KG1 (cell line): Measurements from ENCODE around the gene PCTP.

ENCODE experiments used
- DNase-seq: peaks from one replicate; lab custom pipeline; 2025; lab: John Stamatoyannopoulos, UW

PCTP gene

DNA sequence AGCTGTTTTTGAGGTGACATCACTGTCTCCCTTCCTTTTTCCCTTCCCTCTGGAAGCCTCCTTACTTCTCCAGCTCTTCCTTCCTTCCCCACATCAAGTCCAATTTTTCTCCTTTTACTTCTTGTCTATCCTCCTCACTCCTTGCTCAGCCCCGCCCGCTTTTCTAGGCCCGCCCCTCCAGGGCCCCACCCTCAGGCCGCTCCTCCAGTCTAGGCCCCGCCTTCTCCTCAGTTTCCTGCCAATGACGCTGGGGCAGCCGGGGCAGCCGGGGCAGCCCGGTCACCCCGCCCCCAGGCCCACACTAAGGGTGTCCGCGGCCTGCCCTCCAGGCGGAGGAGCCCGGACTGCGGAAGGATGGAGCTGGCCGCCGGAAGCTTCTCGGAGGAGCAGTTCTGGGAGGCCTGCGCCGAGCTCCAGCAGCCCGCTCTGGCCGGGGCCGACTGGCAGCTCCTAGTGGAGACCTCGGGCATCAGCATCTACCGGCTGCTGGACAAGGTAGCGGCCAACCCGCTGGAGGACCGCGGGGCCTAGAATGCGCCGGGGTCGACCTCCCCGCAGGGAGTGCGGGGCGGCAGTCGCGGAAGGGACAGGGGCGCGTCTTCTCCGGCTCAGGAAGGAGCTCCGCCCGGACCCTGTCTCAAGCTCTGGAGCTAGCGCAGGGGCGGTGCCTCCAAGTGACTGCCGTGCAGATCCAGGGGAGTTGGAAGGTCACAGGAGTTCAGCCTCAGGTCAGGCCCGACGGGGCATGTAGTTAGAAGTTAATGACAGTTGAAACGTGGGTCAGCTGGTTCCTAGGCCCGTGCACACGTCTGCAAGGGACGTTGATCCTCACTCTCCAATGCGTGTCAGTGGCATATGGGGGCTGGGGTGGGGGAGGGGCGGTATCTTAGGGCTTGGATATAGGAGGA lies at the start of gene PCTP:
TSS of gene PCTP (plus strand) at position 302 of the 908 bp plus-strand sequence. CDS start at position 355, 53 bp downstream.
- peak; percentile 77 for DNase-seq

DNA sequence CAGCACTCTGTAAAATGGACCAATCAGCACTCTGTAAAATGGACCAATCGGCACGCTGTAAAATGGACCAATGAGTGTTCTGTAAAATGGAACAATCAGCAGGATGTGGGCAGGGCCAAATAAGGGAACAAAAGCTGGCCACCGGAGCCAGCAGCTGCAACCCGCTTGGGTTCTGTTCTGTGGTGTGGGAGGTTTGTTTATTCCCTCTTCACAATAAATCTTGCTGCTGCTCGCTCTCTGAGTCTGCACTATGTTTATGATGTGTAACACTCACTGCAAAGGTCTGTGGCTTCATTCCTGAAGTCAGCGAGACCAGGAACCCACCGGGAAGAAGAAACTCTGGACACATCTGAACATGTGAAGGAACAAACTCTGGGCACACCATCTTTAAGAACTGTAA lies 48.7 kb upstream of the PCTP start:
- no peak for DNase-seq

DNA sequence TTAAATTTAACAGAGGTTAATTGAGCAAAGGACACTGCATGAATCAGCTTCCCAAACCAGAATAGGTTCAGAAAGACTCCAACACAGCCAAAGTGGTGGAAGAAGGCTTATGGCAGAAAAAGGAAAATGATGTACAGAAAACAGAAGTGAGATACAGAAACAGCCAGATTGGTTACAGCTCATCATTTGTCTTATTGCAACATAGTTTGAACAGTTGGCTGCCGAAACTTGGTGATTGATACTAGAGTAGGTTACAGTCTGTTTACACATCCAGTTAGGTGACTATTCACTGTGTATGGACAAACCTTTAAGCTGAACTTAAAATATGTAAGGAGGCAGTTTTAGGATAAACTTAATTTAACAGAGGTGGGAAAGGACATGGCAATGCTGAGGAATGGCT lies 46.5 kb upstream of the PCTP start:
- DNase-seq = no peak

DNA sequence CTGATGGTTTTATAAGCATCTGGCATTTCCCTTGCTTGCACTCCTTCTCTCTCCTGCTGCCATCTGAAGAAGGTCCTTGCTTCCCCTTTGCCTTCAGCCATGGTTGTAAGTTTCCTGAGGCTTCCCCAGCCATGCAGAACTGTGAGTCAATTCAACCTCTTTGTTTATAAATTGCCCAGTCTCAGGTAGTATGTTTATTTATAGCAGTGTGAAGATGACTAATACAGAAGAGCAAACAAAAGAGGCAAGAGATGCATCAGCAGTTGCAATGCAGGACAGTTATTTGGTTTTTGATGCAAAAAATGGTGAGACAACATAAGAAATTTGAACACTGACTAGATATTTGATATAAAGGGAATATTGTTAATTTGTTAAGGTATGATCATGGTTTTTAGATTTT lies 45.0 kb upstream of the PCTP start:
- DNase-seq = no peak

DNA sequence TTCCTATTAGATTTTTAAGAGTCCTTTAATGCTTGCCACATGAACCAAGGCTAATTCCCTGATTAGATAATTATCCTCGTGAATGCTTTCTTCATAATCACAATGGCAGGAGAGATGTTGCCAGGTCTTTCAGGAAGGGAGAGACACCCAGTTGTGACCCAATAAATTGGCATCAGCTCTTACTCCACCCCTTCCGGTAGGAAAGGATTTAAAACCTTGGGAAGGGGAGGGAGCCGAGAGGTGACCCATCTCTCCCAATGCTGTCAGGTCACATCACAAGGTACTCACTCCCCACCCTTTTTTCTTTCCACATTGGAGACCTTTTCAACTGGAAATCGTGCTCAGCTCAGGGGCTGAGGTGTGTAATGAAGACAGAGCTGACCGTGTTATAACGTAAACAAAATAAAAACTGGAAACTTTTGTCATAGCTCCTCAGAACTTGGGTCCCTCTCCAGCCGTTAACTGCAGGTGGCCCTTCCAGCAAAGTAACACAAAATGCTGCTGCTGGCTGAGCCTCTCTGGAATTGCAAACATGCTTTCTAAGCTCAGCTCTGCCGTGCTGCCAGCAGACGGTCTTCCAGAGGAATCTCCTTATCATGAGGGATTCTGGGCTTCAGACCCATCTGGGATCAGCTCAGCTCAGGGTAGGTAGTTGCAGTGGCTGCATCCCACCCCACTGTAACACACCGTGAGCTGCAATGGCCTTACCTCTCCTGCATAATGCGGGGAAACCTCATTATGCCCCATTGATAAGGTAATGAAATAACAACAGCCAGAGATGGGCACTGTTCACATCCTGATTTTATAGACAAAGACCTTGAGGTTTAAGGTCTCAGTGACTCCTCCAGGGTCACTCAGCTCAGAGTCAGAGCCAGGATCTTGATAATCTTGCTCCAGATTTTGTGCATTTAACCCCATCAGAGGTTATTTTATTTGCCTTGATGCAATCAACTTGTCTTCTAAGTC lies 43.8 kb upstream of the PCTP start:
- DNase-seq = no peak

DNA sequence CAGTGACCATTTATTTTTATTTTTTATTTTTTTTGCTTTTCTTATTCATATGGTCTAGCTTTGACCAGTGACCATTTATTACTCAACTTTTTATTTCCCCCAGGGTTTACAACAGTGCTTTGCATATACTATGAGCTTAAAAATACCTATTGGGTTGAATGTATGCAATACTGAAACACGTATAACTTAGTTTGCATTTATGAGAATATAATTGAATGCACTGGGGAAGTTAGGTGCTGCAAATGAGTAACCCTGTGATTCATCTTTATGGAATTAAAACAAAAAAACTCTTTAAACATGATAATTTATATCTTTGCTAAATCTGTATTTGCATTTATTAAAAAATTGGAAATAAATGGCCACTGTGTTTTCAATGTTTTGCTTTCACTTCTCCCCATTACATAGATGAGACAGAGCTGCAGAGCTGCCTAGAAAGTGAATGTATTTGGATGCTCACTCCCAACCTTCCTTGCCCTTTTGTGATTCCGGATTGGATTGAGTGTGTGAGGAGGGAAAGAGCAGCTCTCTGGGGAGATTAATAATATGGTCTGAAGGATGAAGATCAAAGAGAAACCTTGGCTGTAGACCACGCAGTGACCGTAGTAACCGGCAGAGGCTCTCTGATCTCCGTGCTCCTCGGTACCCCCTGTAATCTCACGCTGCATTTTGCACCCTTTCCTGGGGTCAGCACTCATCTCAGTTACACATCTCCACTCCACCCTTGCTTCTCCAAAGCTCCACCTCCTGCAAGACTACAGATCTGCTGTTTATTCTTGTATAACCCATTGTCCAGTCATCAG lies 42.5 kb upstream of the PCTP start:
- no peak for DNase-seq

DNA sequence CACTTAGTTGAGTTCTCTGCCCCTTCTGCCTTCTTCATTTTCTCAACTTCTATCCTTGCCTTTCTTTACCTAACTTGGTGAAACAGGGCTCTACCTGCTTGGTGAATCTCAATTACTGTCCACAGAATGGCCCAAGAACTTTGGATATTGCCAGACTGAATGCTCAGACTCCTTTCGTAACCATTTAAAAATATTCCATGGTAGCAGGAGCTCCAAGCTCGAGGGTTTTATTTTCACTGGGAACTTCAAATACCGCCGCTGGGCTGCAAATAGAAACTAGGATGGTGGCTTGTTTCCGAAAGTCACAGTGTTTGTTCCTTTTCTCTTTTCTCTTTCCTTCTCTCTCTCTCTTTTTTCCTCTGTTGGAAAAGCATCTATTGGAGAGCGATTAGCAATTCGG lies 41.4 kb upstream of the PCTP start:
- DNase-seq = no peak

DNA sequence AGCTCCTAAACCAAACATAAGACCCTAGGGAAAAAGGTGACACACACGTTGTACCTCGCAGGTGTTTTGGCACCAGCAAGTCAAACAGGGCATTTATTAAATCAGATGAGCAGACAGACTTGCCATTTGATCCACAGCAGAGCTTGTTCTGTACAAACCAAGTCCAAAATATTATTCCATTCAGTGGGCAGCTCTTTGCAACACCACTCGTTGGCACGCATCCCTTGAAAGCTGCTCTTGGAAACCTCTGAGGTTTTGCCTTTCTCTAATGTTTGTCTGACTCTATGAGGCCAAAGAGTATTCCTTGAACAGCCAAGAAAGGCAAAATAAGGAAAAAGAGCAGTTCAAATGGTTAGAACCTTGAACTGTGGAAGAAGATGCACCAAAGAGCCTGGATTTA lies 40.9 kb upstream of the PCTP start:
- DNase-seq = no peak

DNA sequence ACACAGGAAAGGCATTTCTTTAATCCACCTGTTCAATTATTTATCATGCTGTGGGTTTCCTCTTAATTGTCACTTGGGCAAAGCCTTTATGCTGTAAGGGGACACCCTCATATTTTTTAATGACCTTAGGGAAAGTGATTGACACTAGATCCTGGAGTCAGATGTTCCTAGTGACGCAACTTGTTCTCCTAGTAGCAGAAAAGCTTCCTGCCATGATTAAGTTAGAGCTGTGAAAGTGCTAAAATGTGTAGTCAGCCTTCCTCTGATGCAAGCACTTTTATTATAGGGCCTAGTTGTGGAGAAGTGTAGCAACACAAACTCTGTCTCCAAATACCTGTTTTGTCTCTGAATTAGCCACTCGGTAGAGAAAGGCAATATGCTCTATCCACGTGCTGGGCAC lies 40.4 kb upstream of the PCTP start:
- no peak for DNase-seq

DNA sequence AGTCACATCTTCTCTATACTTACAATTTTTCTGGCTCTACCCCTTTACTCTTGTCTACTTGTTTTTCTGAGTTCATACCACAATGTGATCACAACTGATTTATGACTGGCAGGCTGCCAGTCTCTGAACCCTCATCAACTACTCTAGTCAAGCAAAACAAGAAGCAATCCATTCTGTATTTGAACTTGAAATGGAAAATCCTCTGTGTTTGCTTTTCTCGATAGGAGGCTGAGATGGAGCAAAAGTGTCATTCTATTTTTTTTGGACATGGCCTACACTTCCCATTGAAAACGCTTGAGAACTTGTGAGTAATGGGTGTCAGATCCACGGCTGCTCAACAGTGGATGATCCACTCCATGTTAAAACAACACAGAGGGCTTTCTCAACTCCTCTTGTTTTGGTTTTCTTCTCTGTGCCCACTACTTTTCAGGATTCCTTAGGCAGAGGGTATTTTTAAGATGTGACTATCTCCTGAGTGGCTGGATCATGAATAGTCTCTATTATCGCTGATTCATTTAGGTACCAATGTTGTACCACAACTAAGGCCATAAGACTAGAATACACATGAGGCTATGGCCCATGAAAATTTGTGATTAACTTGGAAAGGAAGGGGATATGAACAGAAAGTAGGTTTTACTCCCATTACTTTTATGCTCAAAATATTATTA lies 39.9 kb upstream of the PCTP start:
- DNase-seq = no peak

DNA sequence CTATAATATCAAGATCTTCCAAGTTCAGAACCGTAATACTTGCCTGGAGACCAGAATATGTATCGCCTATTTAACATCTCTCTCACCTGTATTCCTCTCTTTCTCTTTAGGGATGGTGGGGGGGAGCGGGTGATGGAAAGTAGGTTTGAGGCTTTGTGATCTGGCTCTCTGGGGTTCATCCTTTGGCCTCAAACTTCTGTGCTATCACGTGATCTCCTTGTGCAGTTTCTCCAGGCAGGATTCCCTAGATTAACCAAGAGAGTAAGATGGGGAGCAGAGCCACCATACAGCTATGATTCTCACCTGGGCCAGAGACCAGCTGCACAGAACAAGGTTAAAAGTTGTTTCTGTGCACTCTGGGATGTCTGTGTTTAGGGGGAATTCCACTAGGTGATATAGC lies 33.4 kb upstream of the PCTP start:
- DNase-seq = no peak

DNA sequence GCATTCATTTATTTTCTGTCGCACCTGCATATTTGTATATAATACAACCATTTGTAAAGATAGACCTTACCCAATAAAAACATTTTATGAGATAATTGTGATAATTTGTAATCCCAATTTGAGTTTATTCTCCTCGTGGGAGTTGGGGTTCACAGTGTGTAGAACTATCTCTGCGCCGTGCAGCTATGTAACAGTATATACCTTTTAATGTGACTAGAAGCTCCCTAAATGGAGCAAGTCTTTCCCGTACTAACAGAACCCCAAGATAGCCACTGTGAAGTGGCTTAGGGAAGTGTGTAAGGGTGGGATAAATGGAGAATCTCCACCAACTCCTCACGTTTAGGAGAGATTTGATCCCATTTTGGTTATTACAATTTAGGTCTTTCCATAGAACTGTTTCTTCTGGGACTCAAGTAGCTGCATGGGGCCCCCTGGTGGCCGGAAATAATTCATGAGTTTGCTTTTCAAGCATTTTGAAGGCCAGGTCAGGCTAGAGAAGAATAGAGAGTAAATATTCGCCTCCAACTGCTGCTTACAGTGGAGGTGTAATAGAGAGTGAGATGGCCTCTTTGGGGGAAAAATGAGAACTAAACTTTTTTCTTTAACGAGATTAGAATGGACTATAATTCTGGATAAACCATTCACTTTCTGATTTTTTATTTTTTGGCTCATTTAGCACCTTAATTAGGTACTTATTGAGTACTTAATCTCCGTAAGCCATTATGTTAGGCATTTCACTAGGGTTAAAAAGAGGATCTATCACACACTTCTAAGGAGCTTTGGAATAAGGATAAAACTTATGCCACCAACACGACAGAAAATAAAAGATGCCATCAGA lies 32.7 kb upstream of the PCTP start:
- peak; percentile 71 for DNase-seq

DNA sequence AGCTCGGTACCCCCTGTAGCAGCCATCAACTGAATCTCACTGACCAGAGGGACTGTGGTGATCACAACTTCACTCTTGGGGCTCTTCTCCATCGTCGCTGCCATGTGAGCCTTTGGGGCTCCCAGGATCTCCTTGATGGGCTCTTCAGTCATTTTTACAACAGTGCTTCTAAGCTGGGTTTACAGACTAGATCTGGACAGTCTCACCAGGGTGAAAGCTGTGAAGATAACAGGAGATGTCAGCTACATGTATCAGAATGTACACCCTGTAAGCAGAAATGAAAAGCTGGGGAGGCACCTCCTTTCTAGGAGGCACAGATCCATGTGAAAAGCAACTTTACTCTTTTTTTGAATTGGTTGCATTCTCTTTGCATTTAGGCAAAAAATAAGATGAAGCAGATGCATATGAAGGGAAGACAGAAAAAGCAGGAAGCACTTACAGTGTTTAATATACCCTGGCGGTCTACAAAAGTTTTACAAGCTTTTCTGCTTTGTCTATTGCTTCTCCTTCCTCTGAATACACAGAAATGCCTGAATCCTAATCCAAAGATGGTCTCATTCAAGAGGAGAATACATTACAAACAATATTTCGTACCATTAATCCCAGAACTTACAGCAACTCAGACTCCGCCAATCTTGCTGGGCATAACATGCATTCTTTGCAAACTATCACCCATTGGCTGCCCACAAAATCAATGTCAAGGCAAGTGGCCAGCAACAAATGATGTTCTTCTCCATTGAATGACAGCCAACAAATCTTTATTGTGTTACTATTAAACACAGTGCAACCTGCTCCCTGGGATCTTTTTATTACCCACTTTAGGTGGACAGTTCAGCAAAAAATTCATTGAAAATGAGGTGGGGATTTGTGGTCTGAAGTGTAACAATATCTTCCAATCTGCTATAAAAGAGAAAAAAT lies 29.7 kb upstream of the PCTP start:
- DNase-seq = no peak

DNA sequence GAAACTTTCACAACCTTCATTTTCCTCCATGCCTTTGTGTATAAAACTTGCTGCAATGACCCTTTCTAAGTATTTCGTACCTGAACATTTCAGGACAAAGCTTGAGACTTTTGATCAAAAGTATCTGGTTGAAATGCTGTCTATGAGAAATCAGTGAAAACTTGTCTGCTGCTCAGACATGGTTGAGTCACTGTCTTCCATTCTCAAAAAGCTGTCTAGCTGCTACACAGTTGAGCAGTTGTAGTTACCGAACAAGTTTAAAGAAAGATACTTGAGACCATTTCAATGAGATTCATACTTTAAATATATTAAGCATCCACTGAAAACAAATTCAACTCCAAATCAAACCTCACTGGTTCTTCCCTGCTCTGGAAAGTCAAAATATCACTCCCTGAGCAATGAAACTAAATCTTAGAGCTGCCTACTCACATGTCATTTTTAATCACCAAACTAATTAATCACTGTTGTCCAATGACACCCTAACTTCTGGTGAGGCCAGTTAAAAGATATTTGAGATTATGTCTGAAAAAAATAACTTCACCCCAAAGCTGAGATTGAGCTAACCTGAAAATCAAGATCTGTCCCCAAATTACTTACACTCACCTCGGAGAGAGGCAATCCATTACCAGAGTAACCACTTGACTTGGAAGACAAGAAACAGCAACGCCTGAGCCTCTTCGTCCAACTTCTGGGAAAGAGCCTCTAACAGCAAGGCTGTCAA lies 28.7 kb upstream of the PCTP start:
- no peak for DNase-seq

DNA sequence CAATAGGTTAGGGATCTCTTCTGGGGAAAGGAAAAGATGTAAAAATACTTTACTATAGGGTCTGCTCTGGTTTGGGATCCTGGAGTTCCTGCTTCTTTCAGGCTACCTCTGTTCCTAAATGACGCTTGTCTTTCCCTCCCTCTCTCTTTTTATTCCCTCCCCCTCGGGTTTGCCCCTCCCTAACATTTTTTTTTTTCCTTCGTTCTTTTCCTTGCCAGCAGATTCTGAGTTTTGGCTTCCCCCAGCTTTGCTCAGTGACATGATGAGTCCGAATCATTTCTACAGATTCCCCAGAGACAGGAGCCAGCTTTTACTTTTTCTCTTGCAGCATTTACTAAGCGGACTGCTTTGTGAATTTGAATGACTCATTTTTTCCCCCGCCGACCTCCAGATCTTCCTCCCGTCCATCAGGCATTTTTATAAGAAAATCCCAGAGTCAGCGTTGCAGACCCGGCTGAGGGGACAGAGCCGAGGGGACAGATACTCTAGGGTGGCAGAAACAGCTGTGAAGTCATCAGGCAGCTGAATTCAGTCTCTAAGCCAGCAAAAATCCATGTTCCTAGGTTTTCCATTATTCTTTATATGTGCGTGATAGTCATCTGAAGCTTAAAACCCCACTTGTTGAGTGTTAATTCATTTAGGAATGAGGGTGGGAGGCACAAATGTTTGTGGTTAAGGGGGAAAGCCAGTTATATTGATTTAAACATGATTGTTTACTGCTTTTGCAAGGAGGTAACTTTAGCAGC lies 27.9 kb upstream of the PCTP start, which contains the start of gene TMEM100:
TSS of gene TMEM100 (minus strand) at position 123 of the 746 bp plus-strand sequence. CDS start 1,794 bp downstream, outside the sequence.
- DNase-seq = no peak

DNA sequence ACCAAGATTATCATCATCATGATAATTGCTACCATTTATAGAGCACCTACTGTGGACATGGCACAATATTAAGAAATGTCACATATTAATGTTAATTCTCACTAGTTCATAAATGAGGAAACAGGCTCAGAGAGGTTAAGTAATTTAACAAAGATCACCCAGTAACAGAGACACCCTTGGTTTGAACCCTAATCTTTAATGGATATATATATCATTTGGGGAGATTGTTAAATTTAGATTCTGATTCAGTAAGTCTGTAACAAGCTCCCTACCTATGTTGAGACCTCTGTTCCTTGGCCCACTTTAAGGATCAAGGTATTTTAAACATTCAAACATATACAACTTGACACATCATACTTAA lies 27.4 kb upstream of the PCTP start:
- no peak for DNase-seq

DNA sequence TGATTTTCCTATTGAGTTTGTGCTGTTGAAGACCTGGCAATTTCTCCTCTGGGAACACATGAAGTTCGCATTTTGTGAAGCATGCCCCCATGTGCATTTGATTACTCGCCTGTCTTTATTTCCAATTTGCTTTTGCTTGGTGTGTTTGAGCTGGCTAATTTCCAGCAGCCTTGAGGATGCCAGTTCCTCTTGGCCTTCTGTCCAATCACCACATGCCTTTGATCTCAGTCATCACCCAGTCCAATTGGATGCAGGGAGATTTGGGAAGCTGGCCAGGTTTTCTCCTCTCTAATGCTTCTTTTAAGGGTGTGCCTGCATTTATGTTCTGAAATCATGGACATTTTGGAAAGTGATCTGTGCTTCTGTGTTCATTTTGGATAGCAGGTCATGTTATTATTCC lies 24.4 kb upstream of the PCTP start:
- no peak for DNase-seq

DNA sequence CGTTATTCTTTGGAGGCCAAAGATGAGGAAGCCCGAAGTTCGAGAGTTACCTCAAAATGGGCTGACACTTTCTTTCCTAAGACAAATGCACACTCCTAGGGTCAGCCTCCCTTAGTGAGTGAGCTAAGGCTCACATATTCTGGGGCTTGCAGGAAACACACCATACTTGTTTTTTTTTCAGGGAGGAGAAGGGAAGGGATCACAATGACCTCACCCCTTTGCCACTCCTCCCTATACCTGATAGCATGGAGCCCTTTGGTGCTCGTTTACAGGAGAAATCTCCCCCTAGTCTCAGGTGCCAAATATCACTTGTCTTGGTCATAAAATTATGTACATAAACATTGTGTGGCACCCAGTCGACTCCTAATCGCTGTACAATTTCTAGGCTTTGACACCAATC lies 23.6 kb upstream of the PCTP start:
- no peak for DNase-seq
